Activated T-helper 1 cell treated with Interleukin-2 at 50 U/mL for 16 hours (primary cell): ENCODE results near the gene NDUFV3.
"Not testable (repeated sequence)": the region's sequence is repeated elsewhere in the genome, so short reads cannot be mapped to it uniquely, and the experiment has no call there.

Experiments
- DNase-seq: peaks from one replicate; pipeline ENCODE4 v3.0.0-alpha.2; 2020; ENCODE audit warnings: low read depth

NDUFV3 gene

GRCh38 chr21:42892931-42893755 lies at the start of gene NDUFV3:
NDUFV3 (plus strand) TSS chr21:42893309; CDS start chr21:42893334, 25 bp downstream.
- DNase-seq, result peak; percentile 100

GRCh38 chr21:42844411-42845113 lies 48.5 kb upstream of the NDUFV3 start:
- no peak for DNase-seq

- DNase-seq, result no peak
Measured at GRCh38 chr21:42845296-42845965, 47.7 kb upstream of the NDUFV3 start.

GRCh38 chr21:42846221-42846620 lies 46.9 kb upstream of the NDUFV3 start:
- no peak for DNase-seq

- DNase-seq, result no peak
Measured at GRCh38 chr21:42847051-42847707, 45.9 kb upstream of the NDUFV3 start.

DNA sequence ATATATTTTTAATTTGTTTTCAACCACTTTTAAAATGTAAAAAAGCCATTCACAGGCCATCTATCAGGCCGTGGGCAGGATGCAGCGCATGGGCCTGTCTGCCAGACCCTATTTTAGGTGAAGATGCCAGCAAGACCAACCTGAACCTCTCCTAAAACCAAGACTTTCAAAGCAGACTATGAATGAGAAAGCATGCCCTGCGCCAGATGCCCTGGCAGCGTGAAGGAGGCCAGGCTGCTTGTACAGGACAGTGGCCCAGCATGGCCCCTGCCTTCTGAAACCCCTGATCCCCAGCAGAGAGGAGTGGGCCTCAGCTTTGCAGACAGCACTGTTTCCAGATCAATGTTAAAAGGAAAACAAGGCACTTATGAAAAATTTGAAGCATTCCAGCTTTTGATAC lies 45.4 kb upstream of the NDUFV3 start:
- DNase-seq, result no peak

GRCh38 chr21:42848144-42848931 lies 44.8 kb upstream of the NDUFV3 start:
- not testable (repeated sequence) for DNase-seq

GRCh38 chr21:42848932-42849758 lies 44.0 kb upstream of the NDUFV3 start:
- DNase-seq, result no peak

DNA sequence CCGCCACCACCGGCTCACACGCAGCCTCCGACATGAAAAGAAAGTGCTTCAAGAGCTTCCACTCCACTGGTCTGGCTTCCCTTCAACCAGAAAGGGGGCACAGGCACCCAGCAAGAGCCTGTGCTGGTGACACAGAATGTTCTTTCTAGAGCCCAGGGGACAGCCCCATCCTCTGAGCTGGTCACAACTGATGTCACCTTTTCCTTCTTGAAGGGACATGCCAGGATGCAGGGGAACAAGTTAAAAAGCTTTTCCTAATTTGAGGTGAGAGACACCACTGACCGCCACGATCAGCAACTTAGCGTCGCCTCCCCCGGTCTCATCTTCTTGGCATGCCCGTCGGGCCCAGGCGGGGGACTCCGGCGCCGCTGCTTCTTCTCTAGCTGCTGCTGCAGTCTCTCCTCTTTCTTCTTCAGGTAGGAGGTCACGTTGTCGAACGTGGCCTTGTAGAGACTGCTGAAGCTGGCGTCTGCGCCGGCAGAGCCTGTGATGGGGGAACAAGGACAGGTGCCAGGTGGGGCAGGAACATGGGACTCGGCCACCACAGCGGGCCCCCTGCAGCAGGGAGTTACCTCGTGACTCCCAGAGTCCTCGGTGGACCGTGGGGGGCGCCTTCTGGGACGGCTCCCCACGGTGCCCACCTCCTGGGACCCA lies 43.2 kb upstream of the NDUFV3 start:
- DNase-seq, result no peak

- no peak for DNase-seq
Measured at GRCh38 chr21:42850463-42850862, 42.6 kb upstream of the NDUFV3 start.

DNA sequence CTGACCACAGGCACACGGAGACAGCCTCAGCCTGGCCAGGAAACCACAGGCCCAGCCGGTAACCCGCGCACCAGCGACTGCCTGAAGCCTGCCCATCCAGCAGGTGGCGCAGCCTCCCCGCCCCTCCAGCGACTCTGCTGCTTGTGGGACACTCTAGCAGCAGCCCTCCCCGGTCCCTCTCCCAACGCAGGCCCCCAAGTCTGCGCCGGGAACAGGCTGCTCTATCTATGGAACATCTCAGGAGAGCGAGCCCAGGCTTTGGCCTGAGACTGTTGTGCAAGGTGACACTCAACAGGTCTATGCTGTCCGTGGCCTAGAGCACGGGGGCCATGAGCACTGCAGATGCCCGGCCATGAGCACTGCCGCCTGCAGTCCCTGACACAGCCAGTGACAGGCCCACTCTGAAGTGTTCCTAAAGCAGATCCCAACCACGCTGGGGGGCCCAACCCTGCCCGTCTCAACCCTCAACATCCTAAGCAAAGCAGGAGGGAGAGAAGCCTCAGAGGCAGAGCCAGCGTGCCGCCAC lies 42.2 kb upstream of the NDUFV3 start:
- DNase-seq, result peak; percentile 9

DNA sequence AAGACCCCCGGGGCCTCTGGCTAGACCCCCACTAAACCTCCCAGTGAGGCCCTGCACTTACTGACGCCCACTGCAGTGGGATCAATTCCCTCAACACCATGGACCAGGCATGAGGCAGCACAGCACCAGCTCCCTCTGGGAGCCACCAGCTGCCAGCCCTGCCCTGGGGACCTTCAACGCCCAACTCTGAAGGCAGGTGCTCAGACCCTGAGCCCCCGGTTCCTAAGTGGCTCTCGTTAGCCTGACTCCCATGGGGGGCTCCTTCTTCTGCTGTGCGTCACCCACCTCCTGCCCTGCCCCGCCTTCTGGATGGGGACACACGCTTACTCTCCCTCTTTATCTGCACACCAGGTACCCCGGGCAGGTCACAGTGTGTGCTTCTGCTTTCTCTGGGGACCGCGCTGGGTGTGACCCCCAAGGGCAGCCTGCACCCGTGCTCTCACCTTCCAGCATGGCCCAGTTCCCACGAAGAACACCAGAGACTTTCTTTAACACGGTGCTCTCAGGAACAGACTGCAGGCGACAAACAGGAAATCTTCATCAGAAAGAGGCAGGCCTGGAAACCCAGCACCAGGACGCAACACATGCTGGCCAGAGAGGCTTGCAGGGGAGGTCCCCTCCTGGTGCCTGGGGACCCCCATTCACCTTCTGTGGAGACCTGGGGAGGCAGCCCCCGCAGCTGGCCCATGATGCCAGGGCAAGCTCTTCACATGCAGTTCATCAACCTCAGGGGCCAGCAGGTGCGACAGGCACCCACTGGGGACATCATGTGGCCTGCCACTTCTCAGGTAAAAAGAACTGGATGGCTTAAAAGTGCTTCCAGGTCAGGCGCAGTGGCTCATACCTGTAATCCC lies 41.1 kb upstream of the NDUFV3 start:
- no peak for DNase-seq

DNA sequence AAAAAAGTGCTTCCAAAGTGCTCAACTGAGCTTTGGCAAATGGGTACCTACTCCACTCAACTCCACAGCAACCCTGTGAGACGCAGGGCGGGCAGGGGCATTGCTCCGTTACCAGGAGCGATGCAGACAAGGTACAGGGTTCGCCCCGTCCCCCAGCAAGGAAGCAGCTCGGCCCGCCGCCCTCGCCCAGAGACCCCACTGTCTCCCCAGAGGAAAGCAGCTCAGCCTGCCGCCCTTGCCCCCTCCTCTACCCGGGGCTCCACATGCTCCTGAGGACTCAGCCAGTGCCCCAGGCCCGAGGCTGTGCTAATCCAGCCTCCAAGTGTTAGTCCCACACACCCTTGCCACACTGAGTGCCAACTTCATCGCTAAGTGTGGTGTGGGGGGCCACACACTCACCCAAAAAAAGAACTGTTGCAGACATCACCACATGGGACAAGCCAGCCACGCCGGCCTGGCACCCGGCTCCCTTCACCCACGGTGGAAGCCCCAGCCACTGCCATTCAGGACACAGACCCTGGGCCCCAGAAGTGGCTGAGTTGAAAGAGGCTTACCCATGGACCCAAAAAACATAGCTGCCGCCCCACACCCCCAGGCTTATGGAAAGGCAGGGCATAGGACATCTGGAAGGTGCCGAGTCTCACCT lies 40.1 kb upstream of the NDUFV3 start:
- DNase-seq, result no peak

DNA sequence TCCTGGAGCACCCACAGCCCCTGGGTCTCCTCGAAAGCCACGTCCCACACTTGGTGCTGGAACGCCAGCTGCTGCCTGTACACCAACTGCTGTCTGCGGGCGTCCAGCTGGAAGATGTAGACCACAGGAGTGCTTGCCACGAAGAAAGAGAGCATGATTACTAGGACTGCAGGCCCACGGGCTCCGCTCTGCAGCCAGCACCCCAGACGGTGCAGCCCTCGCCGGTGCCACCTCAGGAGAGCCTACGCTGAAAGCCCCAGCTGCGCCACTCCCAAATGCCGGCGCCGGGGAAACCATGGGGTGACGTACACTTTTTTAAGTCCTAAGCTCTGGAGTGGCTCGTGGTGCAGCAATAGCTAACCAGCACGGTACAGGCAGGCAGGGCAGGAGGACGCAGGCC lies 39.5 kb upstream of the NDUFV3 start:
- DNase-seq, result no peak

DNA sequence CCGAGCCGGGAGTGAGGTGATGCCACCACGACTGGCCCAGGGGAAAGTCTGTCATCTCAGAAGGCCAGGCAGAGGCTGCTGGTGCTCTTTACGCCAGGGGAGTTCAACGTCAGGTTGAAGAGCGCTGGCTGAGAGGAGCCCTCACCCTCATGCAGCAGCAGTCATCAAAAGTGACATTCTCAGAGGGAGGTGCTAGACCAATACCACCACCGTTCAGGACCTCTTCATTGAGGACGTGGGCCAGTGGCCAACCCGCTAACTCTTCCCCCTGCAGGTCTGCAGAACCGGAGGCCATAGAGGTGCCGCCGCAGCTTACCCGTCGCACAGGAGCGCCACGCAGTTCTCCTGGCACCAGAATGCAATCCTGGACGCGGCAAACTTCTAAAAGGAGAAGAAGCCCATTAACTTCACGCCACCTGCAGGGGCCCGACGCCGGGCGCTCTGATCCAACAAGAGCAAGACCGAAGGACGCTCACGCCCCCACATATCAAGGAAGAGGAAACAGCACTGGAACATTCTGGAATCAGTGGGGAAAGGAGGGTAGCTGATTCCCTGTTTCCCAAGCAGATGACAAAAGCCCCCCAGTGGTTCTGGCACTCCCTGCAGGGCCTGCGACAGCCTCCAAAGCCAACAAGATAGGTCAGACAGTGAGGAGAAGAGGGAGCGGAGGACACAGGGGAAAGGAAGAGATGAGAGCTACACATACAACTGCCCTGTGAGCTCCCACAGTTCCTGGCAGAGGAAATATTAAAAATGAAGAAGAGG lies 38.7 kb upstream of the NDUFV3 start:
- DNase-seq, result no peak

GRCh38 chr21:42855171-42855936 lies 37.8 kb upstream of the NDUFV3 start:
- no peak for DNase-seq

DNA sequence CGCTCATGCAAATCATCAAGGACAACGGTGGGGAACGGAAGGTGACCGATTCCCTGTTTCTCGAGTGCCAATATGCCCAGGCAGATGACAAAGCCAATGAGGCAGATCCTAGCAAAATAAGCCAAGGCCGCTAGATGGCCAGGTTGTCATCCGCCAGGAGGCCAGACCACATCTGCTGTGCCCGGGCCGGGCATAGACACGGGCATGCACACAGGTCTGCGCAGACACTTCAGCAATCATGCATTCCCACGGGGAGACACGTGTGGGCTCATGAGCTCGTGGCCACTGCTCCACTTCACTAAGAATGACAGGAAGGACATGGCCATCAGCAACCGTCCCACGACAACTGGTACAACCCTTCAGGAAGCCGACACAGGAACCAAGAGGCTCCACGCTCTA lies 37.2 kb upstream of the NDUFV3 start:
- DNase-seq, result no peak
